Mesenchymal stem cell (in vitro differentiated cells and primary cell): ENCODE measurements around the gene RBM14. TPM values are rescaled to one million over a fixed set of nuclear protein-coding genes. Genes with fewer than 3 reads are reported as not detected.
A peak's percentile ranks its signal among the peaks of the same experiment; 100 is the strongest.

ENCODE experiments used
- DNase-seq: peaks from one replicate; pipeline ENCODE4 v3.0.0-alpha.2; 2013
- H2AFZ ChIP-seq: one replicate; pipeline ENCODE4 v1.6.1; 2013; ENCODE audit warnings: low read depth, mild to moderate bottlenecking, control low read depth, inconsistent platforms, low read length, moderate library complexity
- H2AK5ac ChIP-seq: 2 replicates; pipeline ENCODE4 v1.6.1; 2013; ENCODE audit warnings: low read length, moderate library complexity, mild to moderate bottlenecking, inconsistent platforms; ENCODE audit not compliant: severe bottlenecking
- H2BK120ac ChIP-seq: one replicate; pipeline ENCODE4 v1.6.1; 2013; ENCODE audit warnings: low read depth, mild to moderate bottlenecking, inconsistent platforms, low read length, moderate library complexity
- H2BK12ac ChIP-seq, 2 experiments: one replicate each; pipeline ENCODE4 v1.6.1; 2013; ENCODE audit warnings: inconsistent platforms in 2 of 2, low read length in 2 of 2, mild to moderate bottlenecking in 2 of 2, moderate library complexity in 2 of 2, control low read depth in 1 of 2
- H2BK15ac ChIP-seq: one replicate; pipeline ENCODE4 v1.6.1; 2013; ENCODE audit warnings: mild to moderate bottlenecking, low read depth, inconsistent platforms; ENCODE audit not compliant: poor library complexity, severe bottlenecking
- H2BK5ac ChIP-seq: 2 replicates; pipeline ENCODE4 v1.6.1; 2013; ENCODE audit warnings: low read depth, mild to moderate bottlenecking, low read length, control low read depth, inconsistent platforms; ENCODE audit not compliant: poor library complexity, severe bottlenecking
- H3K14ac ChIP-seq, 2 experiments: one replicate each; pipeline ENCODE4 v1.6.1; 2013; ENCODE audit warnings: inconsistent platforms in 2 of 2, low read length in 2 of 2, control low read depth in 1 of 2, mild to moderate bottlenecking in 1 of 2, moderate library complexity in 1 of 2
- H3K18ac ChIP-seq, 2 experiments: one replicate each; pipeline ENCODE4 v1.6.1; 2013; ENCODE audit warnings: inconsistent platforms in 2 of 2, low read length in 2 of 2, control low read depth in 1 of 2, low read depth in 1 of 2, mild to moderate bottlenecking in 1 of 2
- H3K23ac ChIP-seq, 2 experiments: one replicate each; pipeline ENCODE4 v1.6.1; 2013; ENCODE audit warnings: inconsistent platforms in 2 of 2, low read length in 2 of 2, mild to moderate bottlenecking in 2 of 2, moderate library complexity in 2 of 2, control low read depth in 1 of 2
- H3K27ac ChIP-seq: 2 replicates; pipeline ENCODE4 v1.5.1; 2013; ENCODE audit warnings: mild to moderate bottlenecking, moderate library complexity, low read length, control low read depth, inconsistent platforms; ENCODE audit not compliant: poor library complexity, severe bottlenecking
- H3K27me3 ChIP-seq, 2 experiments: 2 replicates each; pipeline versions ENCODE4 v1.6.1 to v1.7.0; 2013; ENCODE audit warnings: low read length in 2 of 2, mild to moderate bottlenecking in 2 of 2, moderate library complexity in 2 of 2, control low read depth in 1 of 2, inconsistent platforms in 1 of 2; ENCODE audit not compliant: control insufficient read depth in 1 of 2, insufficient read depth in 1 of 2
- H3K36me3 ChIP-seq, 2 experiments: 2 replicates each; pipeline versions ENCODE4 v1.6.1 to v1.7.0; 2013; ENCODE audit warnings: low read length in 2 of 2, control low read depth in 1 of 2, inconsistent platforms in 1 of 2, low read depth in 1 of 2, mild to moderate bottlenecking in 1 of 2; ENCODE audit not compliant: insufficient read depth in 2 of 2, control insufficient read depth in 1 of 2
- H3K4ac ChIP-seq, 2 experiments: one replicate each; pipeline ENCODE4 v1.6.1; 2013; ENCODE audit warnings: inconsistent platforms in 2 of 2, low read length in 2 of 2, mild to moderate bottlenecking in 2 of 2, moderate library complexity in 2 of 2, control low read depth in 1 of 2, low read depth in 1 of 2
- H3K4me1 ChIP-seq: 2 replicates; pipeline ENCODE4 v1.6.1; 2013; ENCODE audit warnings: low read depth, low read length, control low read depth; ENCODE audit not compliant: control insufficient read depth, insufficient read depth
- H3K4me2 ChIP-seq: 2 replicates; pipeline ENCODE4 v1.6.1; 2013; ENCODE audit warnings: low read length, mild to moderate bottlenecking, inconsistent platforms; ENCODE audit not compliant: poor library complexity, severe bottlenecking
- H3K4me3 ChIP-seq, 2 experiments: 2 replicates each; pipeline versions ENCODE4 v1.5.1 to v1.7.0; 2013; ENCODE audit warnings: low read length in 2 of 2, mild to moderate bottlenecking in 2 of 2, control low read depth in 1 of 2, low read depth in 1 of 2; ENCODE audit not compliant: insufficient read depth in 1 of 2
- H3K79me1 ChIP-seq: replicated peaks from 2 replicates; pipeline ENCODE4 v1.6.1; 2013; ENCODE audit warnings: mild to moderate bottlenecking, control low read depth, low read length, inconsistent platforms; ENCODE audit not compliant: poor library complexity, severe bottlenecking
- H3K9ac ChIP-seq: 2 replicates; pipeline ENCODE4 v1.7.0; 2013; ENCODE audit warnings: mild to moderate bottlenecking, low read length, moderate library complexity
- H3K9me3 ChIP-seq: 2 replicates; pipeline ENCODE4 v1.7.0; 2013; ENCODE audit warnings: mild to moderate bottlenecking, low read length; ENCODE audit not compliant: control insufficient read depth
- H4K8ac ChIP-seq: one replicate; pipeline ENCODE4 v1.6.1; 2013; ENCODE audit warnings: inconsistent platforms, mild to moderate bottlenecking, low read length, moderate library complexity
- H4K91ac ChIP-seq: one replicate; pipeline ENCODE4 v1.6.1; 2013; ENCODE audit warnings: mild to moderate bottlenecking, low read length, inconsistent platforms
- WGBS: methylation state at CpG from one replicate; pipeline ENCODE4 v1.1.7; 2013; ENCODE audit warnings: mixed read lengths; 5-methylcytosine and 5-hydroxymethylcytosine counted together
- small RNA-seq: library from polyadenylated mRNA; stranded (forward); fragments of <200 nt; extraction: miRNeasy Mini kit (QIAGEN cat#:217004); gene quantifications from one replicate; pipeline ENCODE3, GENCODE V24; 2013; ENCODE audit warnings: low read depth

Gene RBM14

GRCh38 chr11:66676282-66676919 lies 60.0 kb downstream of the RBM14 start:
- H2BK12ac ChIP-seq: no peak overlapping the region
- 93% methylated on average over 16 of the region's 16 CpGs for WGBS

More at GRCh38 chr11:66676282-66676919, 60.0 kb downstream of the RBM14 start:
- peaks cover 2% of the 10 kb centered on the region for H3K79me1 ChIP-seq
- no peak overlapping the region for H2BK15ac ChIP-seq
- H3K4ac ChIP-seq: no peak overlapping the region
- peaks cover 5 to 19% of the 10 kb centered on the region in 2 experiments for H3K36me3 ChIP-seq
- DNase-seq: no peak
- H2AK5ac ChIP-seq: no peak overlapping the region
- H3K4me3 ChIP-seq: peak overlapping the region in 1 of 2 experiments; percentile 82
- no peak overlapping the region for H2AFZ ChIP-seq
- no peak overlapping the region for H3K18ac ChIP-seq
- peak overlapping the region; percentile 3 for H3K4me2 ChIP-seq
- no peak overlapping the region for H3K23ac ChIP-seq
- H3K27me3 ChIP-seq: no peaks in the 10 kb centered on the region
- no peak overlapping the region for H4K91ac ChIP-seq
- no peak overlapping the region for H3K27ac ChIP-seq
- no peak overlapping the region for H2BK120ac ChIP-seq
- H2BK5ac ChIP-seq: no peak overlapping the region
- H3K9ac ChIP-seq: peak overlapping the region; percentile 99
- no peak overlapping the region for H3K14ac ChIP-seq
- H3K9me3 ChIP-seq: no peaks in the 10 kb centered on the region
- peaks cover 7% of the 10 kb centered on the region for H3K4me1 ChIP-seq
- H4K8ac ChIP-seq: no peak overlapping the region

Small RNAs within 50 kb of the gene (small RNA-seq; reads per million reads assigned to genes)
- not detected for gene RNU4-39P
